GM21619 (cell line): Measurements from ENCODE around the gene CCDC127.

Experiments used
- ATAC-seq: cut with Tn5 transposase; IDR thresholded peaks from one replicate; pipeline ENCODE4 v1.9.1; 2021; ENCODE audit not compliant: unreplicated experiment

The CCDC127 gene

GRCh38 chr5:160921-161802 is 56.8 kb downstream of the CCDC127 start:
- ATAC-seq = no peak

GRCh38 chr5:160173-160510 is 57.8 kb downstream of the CCDC127 start:
- ATAC-seq = no peak

GRCh38 chr5:159448-160172 is 58.3 kb downstream of the CCDC127 start:
- no peak for ATAC-seq

GRCh38 chr5:158807-159447 is 59.0 kb downstream of the CCDC127 start:
- ATAC-seq = no peak

- no peak for ATAC-seq
These were observed 60.2 kb downstream of the CCDC127 start for GRCh38 chr5:157801-158200.

GRCh38 chr5:157126-157715 is 60.7 kb downstream of the CCDC127 start:
- no peak for ATAC-seq

- ATAC-seq = no peak
These were observed 61.4 kb downstream of the CCDC127 start for GRCh38 chr5:156411-157072.

- no peak for ATAC-seq
These were observed 62.1 kb downstream of the CCDC127 start for GRCh38 chr5:155651-156410.

GRCh38 chr5:154826-155225 is 63.1 kb downstream of the CCDC127 start:
- ATAC-seq = no peak

- no peak for ATAC-seq
These were observed 63.7 kb downstream of the CCDC127 start for GRCh38 chr5:154236-154635.

GRCh38 chr5:153256-153655 is 64.7 kb downstream of the CCDC127 start:
- no peak for ATAC-seq

GRCh38 chr5:152077-152476 is 65.9 kb downstream of the CCDC127 start:
- no peak for ATAC-seq

- no peak for ATAC-seq
These were observed 67.2 kb downstream of the CCDC127 start for GRCh38 chr5:150746-151145.

- ATAC-seq = no peak
These were observed 68.0 kb downstream of the CCDC127 start for GRCh38 chr5:149745-150485.

- no peak for ATAC-seq
These were observed 70.2 kb downstream of the CCDC127 start for GRCh38 chr5:147751-148150.
